GM19455 (cell line): Measurements from ENCODE around the gene USP17L29.
"Not testable (repeated sequence)": the region's sequence is repeated elsewhere in the genome, so short reads cannot be mapped to it uniquely, and the experiment has no call there.

Source experiments
- ATAC-seq: cut with Tn5 transposase; IDR thresholded peaks from one replicate; pipeline ENCODE4 v1.9.1; 2021; ENCODE audit not compliant: unreplicated experiment

Gene USP17L29

GRCh38 chr4:9353338-9353737, at the start of gene USP17L29:
USP17L29 (plus strand) TSS chr4:9353638; CDS start chr4:9353638, 0 bp downstream.
- not testable (repeated sequence) for ATAC-seq

GRCh38 chr4:9324191-9324590, 29.2 kb upstream of the USP17L29 start:
- ATAC-seq = not testable (repeated sequence)

- ATAC-seq = not testable (repeated sequence)
Observed at GRCh38 chr4:9324865-9325264, 28.6 kb upstream of the USP17L29 start, which contains the start of gene USP17L24. USP17L24 (plus strand) TSS chr4:9325165; CDS start chr4:9325165, 0 bp downstream.

- not testable (repeated sequence) for ATAC-seq
Observed at GRCh38 chr4:9329611-9330010, 23.8 kb upstream of the USP17L29 start, which contains the start of gene USP17L25. USP17L25 (plus strand) TSS chr4:9329911; CDS start chr4:9329911, 0 bp downstream.

- not testable (repeated sequence) for ATAC-seq
Observed at GRCh38 chr4:9334358-9334757, 19.1 kb upstream of the USP17L29 start, which contains the start of gene USP17L26. USP17L26 (plus strand) TSS chr4:9334658; CDS start chr4:9334658, 0 bp downstream.

- ATAC-seq = not testable (repeated sequence)
Observed at GRCh38 chr4:9339103-9339502, 14.3 kb upstream of the USP17L29 start, which contains the start of gene USP17L5. USP17L5 (plus strand) TSS chr4:9339403; CDS start chr4:9339403, 0 bp downstream.

GRCh38 chr4:9343848-9344247, 9.6 kb upstream of the USP17L29 start, which contains the start of gene USP17L27:
USP17L27 (plus strand) TSS chr4:9344148; CDS start chr4:9344148, 0 bp downstream.
- ATAC-seq = not testable (repeated sequence)

GRCh38 chr4:9348593-9348992, 4.8 kb upstream of the USP17L29 start, which contains the start of gene USP17L28:
USP17L28 (plus strand) TSS chr4:9348893; CDS start chr4:9348893, 0 bp downstream.
- not testable (repeated sequence) for ATAC-seq

GRCh38 chr4:9350866-9351265, 2.6 kb upstream of the USP17L29 start:
- ATAC-seq = not testable (repeated sequence)

GRCh38 chr4:9362829-9363228, 9.4 kb downstream of the USP17L29 start, which contains the start of gene USP17L30:
USP17L30 (plus strand) TSS chr4:9363129; CDS start chr4:9363129, 0 bp downstream.
- not testable (repeated sequence) for ATAC-seq

GRCh38 chr4:9379881-9380280, 26.4 kb downstream of the USP17L29 start:
- not testable (repeated sequence) for ATAC-seq

- not testable (repeated sequence) for ATAC-seq
Observed at GRCh38 chr4:9381012-9381534, 27.6 kb downstream of the USP17L29 start.

- no peak for ATAC-seq
Observed at GRCh38 chr4:9384126-9384525, 30.7 kb downstream of the USP17L29 start.

- ATAC-seq = not testable (repeated sequence)
Observed at GRCh38 chr4:9389001-9389400, 35.6 kb downstream of the USP17L29 start.
